ENCODE measurements around the gene SNED1. TPM values are rescaled to one million over a fixed set of nuclear protein-coding genes. Genes with fewer than 3 reads are reported as not detected.
A peak's percentile ranks its signal among the peaks of the same experiment; 100 is the strongest.

The SNED1 gene
- total and polyA plus RNA-seq, 9 donors = 16.7 to 69.5 (median 38.9) TPM

- Histone ChIP-seq H3K27me3 (no peaks in the 10 kb centered on the region), H3K27ac (no peak overlapping the region), H3K36me3 (no peaks in the 10 kb centered on the region), H3K9me3 (no peaks in the 10 kb centered on the region), H3K4me1 (ENCODE audit: insufficient read depth) (no peaks in the 10 kb centered on the region), H3K4me3 (no peak overlapping the region)
- intact Hi-C loops (cut with DNase I) = no loop called here
- TF ChIP-seq EP300 (IDR thresholded peaks at IDR 0.05) = no peak
- TF ChIP-seq, protein P1, sequence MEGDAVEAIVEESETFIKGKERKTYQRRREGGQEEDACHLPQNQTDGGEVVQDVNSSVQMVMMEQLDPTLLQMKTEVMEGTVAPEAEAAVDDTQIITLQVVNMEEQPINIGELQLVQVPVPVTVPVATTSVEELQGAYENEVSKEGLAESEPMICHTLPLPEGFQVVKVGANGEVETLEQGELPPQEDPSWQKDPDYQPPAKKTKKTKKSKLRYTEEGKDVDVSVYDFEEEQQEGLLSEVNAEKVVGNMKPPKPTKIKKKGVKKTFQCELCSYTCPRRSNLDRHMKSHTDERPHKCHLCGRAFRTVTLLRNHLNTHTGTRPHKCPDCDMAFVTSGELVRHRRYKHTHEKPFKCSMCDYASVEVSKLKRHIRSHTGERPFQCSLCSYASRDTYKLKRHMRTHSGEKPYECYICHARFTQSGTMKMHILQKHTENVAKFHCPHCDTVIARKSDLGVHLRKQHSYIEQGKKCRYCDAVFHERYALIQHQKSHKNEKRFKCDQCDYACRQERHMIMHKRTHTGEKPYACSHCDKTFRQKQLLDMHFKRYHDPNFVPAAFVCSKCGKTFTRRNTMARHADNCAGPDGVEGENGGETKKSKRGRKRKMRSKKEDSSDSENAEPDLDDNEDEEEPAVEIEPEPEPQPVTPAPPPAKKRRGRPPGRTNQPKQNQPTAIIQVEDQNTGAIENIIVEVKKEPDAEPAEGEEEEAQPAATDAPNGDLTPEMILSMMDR (IDR thresholded peaks at IDR 0.05) = no peak
- TF ChIP-seq POLR2A (IDR thresholded peaks at IDR 0.05) = no peak
- peak in 1 of 5 donors; percentile 26 for DNase-seq
- WGBS, 3 donors = 92 to 96% (median 95%) methylated on average over 20 of the region's 20 CpGs
Measured at GRCh38 chr2:241031436-241032165, 33.2 kb downstream of the SNED1 start.

- H3K36me3 ChIP-seq = no peaks in the 10 kb centered on the region
- intact Hi-C loops (cut with DNase I) = no loop called here
- WGBS, 3 donors = 91 to 93% (median 91%) methylated on average over 15 to 17 of the region's 17 CpGs
Measured at GRCh38 chr2:241033336-241033987, 35.0 kb downstream of the SNED1 start.

DNA sequence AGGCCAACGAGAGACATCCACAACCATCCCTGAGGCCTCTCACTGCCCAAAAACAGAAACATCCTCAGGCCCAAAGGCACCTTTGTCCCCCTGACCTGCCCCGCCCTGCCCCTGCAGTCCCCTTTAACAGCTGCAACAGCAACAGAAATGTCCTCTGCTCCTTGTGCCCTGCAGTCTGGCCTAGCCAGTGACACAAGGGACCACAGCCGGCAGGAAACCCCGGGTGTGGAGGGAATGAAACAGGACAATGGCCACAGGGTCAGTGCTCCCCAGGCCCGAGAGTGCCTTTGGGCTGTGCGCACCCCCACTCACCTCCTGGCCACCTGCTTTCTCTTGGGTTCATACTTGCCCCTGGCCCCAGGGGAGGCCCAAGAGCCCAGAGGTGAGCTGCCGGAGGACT lies 35.6 kb downstream of the SNED1 start:
- WGBS, 3 donors = 88 to 93% (median 90%) methylated on average over 7 of the region's 7 CpGs
- Histone ChIP-seq H3K4me3 (no peak overlapping the region), H3K9me3 (no peaks in the 10 kb centered on the region), H3K27me3 (no peaks in the 10 kb centered on the region), H3K27ac (no peak overlapping the region), H3K4me1 (ENCODE audit: insufficient read depth) (no peaks in the 10 kb centered on the region), H3K36me3 (no peaks in the 10 kb centered on the region)
- DNase-seq = no peak
- TF ChIP-seq, protein P1 (IDR thresholded peaks at IDR 0.05) = no peak
- TF ChIP-seq POLR2A (IDR thresholded peaks at IDR 0.05) = no peak
- TF ChIP-seq EP300 (IDR thresholded peaks at IDR 0.05) = no peak
- intact Hi-C loops (cut with DNase I) = no loop called here

More at GRCh38 chr2:241033336-241033987, 35.0 kb downstream of the SNED1 start:
- no peak overlapping the region for H3K27ac ChIP-seq
- H3K9me3 ChIP-seq = no peaks in the 10 kb centered on the region
- no peaks in the 10 kb centered on the region for H3K4me1 ChIP-seq (ENCODE audit: insufficient read depth)
- H3K4me3 ChIP-seq = no peak overlapping the region
- TF ChIP-seq POLR2A (IDR thresholded peaks at IDR 0.05) = no peak
- TF ChIP-seq, protein P1 (IDR thresholded peaks at IDR 0.05) = no peak
- no peak for TF ChIP-seq EP300 (IDR thresholded peaks at IDR 0.05)
- DNase-seq = no peak
- H3K27me3 ChIP-seq = no peaks in the 10 kb centered on the region

DNA sequence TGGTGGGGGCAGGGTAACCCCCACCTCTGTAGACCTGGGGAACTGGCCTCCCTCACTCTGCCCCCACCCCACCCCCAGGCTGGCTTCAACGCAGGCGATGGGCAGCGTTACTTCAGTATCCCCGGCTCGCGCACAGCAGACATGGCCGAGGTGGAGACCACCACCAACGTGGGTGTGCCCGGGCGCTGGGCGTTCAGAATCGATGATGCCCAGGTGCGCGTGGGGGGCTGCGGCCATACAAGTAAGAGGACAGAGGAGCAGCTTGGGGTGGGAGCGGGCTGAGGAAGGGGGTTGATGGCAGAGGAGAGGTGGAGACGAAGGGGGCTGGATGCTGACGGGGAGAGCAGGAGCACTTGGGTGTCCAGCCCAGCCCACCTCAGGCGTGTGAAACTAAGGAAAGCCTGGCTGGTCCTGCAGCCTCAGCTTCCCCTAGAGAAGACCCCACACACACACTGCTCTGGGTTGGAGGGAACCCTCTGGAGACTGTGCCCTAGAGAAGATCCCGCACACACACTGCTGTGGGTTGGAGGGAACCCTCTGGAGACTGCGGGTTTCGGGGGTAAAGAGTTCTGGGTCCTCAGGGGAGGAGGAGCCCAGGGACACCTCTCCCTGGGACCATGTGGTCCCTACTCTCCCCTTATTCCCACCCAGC lies 36.2 kb downstream of the SNED1 start:
- H3K36me3 ChIP-seq = no peaks in the 10 kb centered on the region
- no peak overlapping the region for H3K27ac ChIP-seq
- WGBS, 3 donors = 89 to 96% (median 93%) methylated on average over 22 of the region's 22 CpGs
- H3K27me3 ChIP-seq = no peaks in the 10 kb centered on the region
- no peak for DNase-seq
- H3K4me3 ChIP-seq = no peak overlapping the region
- H3K9me3 ChIP-seq = no peaks in the 10 kb centered on the region
- no peak for TF ChIP-seq POLR2A (IDR thresholded peaks at IDR 0.05)
- TF ChIP-seq, protein P1 (IDR thresholded peaks at IDR 0.05) = no peak
- TF ChIP-seq EP300 (IDR thresholded peaks at IDR 0.05) = no peak
- intact Hi-C loops (cut with DNase I) = no loop called here
- no peaks in the 10 kb centered on the region for H3K4me1 ChIP-seq (ENCODE audit: insufficient read depth)
